WTC11 (cell line): ENCODE results near the gene TRIB2.

Source experiments
- CTCF ChIP-seq: fragments of 200-600 bp; IDR thresholded peaks from 2 replicates; pipeline ENCODE4 v1.8.0; 2022; ENCODE audit warnings: antibody characterized with exemption
- NFYB ChIP-seq: sonication (generic); formaldehyde crosslinking; conservative IDR thresholded peaks from 2 replicates; pipeline ENCODE4 v1.8.0; 2022; ENCODE audit warnings: low read depth, missing genetic modification reagents
- NR1H2 ChIP-seq: sonication (generic); formaldehyde crosslinking; IDR thresholded peaks from 2 replicates; pipeline ENCODE4 v1.9.0; 2021; ENCODE audit warnings: mild to moderate bottlenecking, moderate library complexity, missing genetic modification reagents
- NR2C2 ChIP-seq: sonication (generic); formaldehyde crosslinking; IDR thresholded peaks from 2 replicates; pipeline ENCODE4 v1.8.0; 2022; ENCODE audit warnings: mild to moderate bottlenecking, missing genetic modification reagents

GRCh38 chr2:12725233-12726187 lies 8.8 kb downstream of the TRIB2 start:
- no peak for TF ChIP-seq NR1H2 (CRISPR knock-in tag)
- TF ChIP-seq CTCF, result no peak
- no peak for TF ChIP-seq NFYB (CRISPR knock-in tag)
- TF ChIP-seq NR2C2 (CRISPR knock-in tag), result no peak
